Esophagus squamous epithelium (tissue), 4 donors: Measurements from ENCODE around the gene CAPN11.

ENCODE experiments used
- POLR2A ChIP-seq, 4 donors: fragments of 450-650 bp; IDR thresholded peaks; one replicate each; pipeline ENCODE4 v1.6.1; 2017; ENCODE audit warnings: antibody characterized with exemption in 4 of 4, mild to moderate bottlenecking in 4 of 4, moderate library complexity in 3 of 4
- TF ChIP-seq, protein P1 (sequence below), 6 experiments: fragments of 450-650 bp in 4 of 6; fragments of 200-600 bp in 2 of 6; sonication (generic) in 2 of 6; IDR thresholded peaks; one replicate each; pipeline ENCODE4 v1.5.1; 2016 to 2019; ENCODE audit warnings: antibody characterized with exemption in 6 of 6, mild to moderate bottlenecking in 4 of 6, moderate library complexity in 4 of 6

DNA sequence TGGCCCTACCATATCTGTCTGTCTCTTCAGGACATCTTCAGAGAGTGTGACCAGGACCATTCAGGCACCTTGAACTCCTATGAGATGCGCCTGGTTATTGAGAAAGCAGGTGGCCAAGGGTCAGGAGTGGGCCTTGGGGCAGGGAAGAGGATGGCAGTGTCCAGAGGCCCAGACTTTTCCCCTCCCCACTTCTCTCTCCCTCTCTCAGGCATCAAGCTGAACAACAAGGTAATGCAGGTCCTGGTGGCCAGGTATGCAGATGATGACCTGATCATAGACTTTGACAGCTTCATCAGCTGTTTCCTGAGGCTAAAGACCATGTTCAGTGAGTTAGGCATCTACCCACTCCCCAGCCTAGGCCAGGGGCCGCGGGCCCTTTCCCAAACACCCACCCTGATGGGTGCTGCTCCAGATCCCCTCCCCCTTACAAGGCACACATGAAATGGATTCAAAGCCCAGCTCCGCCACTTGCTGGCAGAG is 24.3 kb downstream of the CAPN11 start:
- TF ChIP-seq, protein P1, sequence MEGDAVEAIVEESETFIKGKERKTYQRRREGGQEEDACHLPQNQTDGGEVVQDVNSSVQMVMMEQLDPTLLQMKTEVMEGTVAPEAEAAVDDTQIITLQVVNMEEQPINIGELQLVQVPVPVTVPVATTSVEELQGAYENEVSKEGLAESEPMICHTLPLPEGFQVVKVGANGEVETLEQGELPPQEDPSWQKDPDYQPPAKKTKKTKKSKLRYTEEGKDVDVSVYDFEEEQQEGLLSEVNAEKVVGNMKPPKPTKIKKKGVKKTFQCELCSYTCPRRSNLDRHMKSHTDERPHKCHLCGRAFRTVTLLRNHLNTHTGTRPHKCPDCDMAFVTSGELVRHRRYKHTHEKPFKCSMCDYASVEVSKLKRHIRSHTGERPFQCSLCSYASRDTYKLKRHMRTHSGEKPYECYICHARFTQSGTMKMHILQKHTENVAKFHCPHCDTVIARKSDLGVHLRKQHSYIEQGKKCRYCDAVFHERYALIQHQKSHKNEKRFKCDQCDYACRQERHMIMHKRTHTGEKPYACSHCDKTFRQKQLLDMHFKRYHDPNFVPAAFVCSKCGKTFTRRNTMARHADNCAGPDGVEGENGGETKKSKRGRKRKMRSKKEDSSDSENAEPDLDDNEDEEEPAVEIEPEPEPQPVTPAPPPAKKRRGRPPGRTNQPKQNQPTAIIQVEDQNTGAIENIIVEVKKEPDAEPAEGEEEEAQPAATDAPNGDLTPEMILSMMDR (IDR thresholded peaks at IDR 0.05): no peak
- no peak for TF ChIP-seq POLR2A (IDR thresholded peaks at IDR 0.05)
